ENCODE results near the gene SELPLG. TPM values are rescaled to one million over a fixed set of nuclear protein-coding genes. Genes with fewer than 3 reads are reported as not detected.

SELPLG gene
- total and polyA plus RNA-seq, 2 experiments from 2014 or later: 0.37 to 1.5 TPM

GRCh38 chr12:108596854-108597558 is 36.7 kb downstream of the SELPLG start:
- no peak for DNase-seq (ENCODE audit: low spot score)
- H3K27ac ChIP-seq: peak overlapping the region; percentile 90
- H2AFZ ChIP-seq: no peak overlapping the region

DNA sequence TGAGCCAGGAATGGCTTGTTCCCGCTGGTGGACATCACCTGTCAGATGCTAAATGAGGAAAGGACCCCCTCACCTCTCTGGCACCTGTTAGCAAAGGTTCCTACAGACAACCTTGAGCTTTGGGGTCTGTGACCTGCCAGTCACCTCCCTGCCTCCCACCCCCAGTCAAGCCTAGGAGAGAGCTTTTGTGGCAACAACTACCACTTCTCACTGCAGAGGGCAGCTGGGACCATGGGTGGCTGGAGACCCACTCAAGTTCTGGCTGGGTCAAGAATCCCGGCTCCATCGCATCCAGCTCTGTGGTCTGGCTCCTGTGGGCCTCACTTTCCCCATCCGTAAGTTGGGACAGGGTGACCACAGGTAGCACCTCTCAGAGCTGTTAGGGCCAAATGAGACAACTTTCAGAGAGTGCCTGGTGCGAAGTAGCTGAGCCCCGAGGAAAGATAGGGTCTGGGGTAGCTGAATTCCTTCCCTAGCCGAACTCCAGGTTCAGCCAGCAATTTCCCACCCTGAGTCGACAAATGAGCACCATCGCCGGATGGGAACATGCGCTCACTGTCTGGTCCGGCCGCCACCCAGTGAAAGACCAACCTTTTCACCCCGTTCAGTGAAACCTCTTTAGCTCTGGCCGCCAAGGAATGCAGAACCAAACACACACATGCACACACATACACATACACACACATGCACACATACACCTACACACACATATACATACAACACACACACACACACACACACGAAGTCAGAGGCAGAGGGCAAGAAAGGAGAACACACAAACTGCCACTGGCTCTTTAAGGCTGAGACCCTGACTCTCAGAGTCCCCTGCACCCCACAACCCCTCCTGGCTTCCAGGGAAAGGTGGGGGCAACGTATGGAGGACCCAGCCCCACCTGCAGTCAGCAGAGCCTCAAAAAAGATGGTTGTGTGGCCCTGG is 37.7 kb downstream of the SELPLG start:
- H3K27me3 ChIP-seq: no peaks in the 10 kb centered on the region
- peaks cover 8% of the 10 kb centered on the region for H3K4me1 ChIP-seq (ENCODE audit: insufficient read depth)
- no peaks in the 10 kb centered on the region for H3K9me3 ChIP-seq (ENCODE audit: low read depth)
- peak overlapping the region; percentile 16 for H3K4me3 ChIP-seq
- DNase-seq (ENCODE audit: low spot score): no peak
- H2AFZ ChIP-seq: no peak overlapping the region
- H3K79me2 ChIP-seq: peaks cover 39% of the 10 kb centered on the region
- no peaks in the 10 kb centered on the region for H3K36me3 ChIP-seq (replicated peaks; ENCODE audit: insufficient read depth, low read depth)
- H4K20me1 ChIP-seq (ENCODE audit: insufficient read depth, poor library complexity, severe bottlenecking): no peaks in the 10 kb centered on the region
- no peaks in the 10 kb centered on the region for H3K9me2 ChIP-seq (replicated peaks; ENCODE audit: insufficient read depth)
- no peak for TF ChIP-seq EZH2phosphoT487 (IDR thresholded peaks at IDR 0.05; ENCODE audit: low read depth, severe bottlenecking, unreplicated experiment)
- TF ChIP-seq, protein P1, sequence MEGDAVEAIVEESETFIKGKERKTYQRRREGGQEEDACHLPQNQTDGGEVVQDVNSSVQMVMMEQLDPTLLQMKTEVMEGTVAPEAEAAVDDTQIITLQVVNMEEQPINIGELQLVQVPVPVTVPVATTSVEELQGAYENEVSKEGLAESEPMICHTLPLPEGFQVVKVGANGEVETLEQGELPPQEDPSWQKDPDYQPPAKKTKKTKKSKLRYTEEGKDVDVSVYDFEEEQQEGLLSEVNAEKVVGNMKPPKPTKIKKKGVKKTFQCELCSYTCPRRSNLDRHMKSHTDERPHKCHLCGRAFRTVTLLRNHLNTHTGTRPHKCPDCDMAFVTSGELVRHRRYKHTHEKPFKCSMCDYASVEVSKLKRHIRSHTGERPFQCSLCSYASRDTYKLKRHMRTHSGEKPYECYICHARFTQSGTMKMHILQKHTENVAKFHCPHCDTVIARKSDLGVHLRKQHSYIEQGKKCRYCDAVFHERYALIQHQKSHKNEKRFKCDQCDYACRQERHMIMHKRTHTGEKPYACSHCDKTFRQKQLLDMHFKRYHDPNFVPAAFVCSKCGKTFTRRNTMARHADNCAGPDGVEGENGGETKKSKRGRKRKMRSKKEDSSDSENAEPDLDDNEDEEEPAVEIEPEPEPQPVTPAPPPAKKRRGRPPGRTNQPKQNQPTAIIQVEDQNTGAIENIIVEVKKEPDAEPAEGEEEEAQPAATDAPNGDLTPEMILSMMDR (IDR thresholded peaks at IDR 0.05; ENCODE audit: poor library complexity): no peak
- TF ChIP-seq EZH2 (IDR thresholded peaks at IDR 0.05; ENCODE audit: borderline replicate concordance): no peak
- peak overlapping the region; percentile 82 for H3K4me2 ChIP-seq
- H3K27ac ChIP-seq: peak overlapping the region; percentile 90
- WGBS (ENCODE audit: low lambda C conversion rate, missing lambda C conversion rate): 73% methylated on average over 17 of the region's 17 CpGs

More at GRCh38 chr12:108596854-108597558, 36.7 kb downstream of the SELPLG start:
- peaks cover 8% of the 10 kb centered on the region for H3K4me1 ChIP-seq (ENCODE audit: insufficient read depth)
- TF ChIP-seq, protein P1 (IDR thresholded peaks at IDR 0.05; ENCODE audit: poor library complexity): no peak
- H3K4me3 ChIP-seq: peak overlapping the region; percentile 25
- no peaks in the 10 kb centered on the region for H4K20me1 ChIP-seq (ENCODE audit: insufficient read depth, poor library complexity, severe bottlenecking)
- peak overlapping the region; percentile 82 for H3K4me2 ChIP-seq
- 60% methylated on average over 7 of the region's 10 CpGs for WGBS (ENCODE audit: low lambda C conversion rate, missing lambda C conversion rate)
- H3K9me2 ChIP-seq (replicated peaks; ENCODE audit: insufficient read depth): no peaks in the 10 kb centered on the region
- peaks cover 39% of the 10 kb centered on the region for H3K79me2 ChIP-seq
- no peaks in the 10 kb centered on the region for H3K27me3 ChIP-seq
- H3K9me3 ChIP-seq (ENCODE audit: low read depth): no peaks in the 10 kb centered on the region
- H3K36me3 ChIP-seq (replicated peaks; ENCODE audit: insufficient read depth, low read depth): no peaks in the 10 kb centered on the region

DNA sequence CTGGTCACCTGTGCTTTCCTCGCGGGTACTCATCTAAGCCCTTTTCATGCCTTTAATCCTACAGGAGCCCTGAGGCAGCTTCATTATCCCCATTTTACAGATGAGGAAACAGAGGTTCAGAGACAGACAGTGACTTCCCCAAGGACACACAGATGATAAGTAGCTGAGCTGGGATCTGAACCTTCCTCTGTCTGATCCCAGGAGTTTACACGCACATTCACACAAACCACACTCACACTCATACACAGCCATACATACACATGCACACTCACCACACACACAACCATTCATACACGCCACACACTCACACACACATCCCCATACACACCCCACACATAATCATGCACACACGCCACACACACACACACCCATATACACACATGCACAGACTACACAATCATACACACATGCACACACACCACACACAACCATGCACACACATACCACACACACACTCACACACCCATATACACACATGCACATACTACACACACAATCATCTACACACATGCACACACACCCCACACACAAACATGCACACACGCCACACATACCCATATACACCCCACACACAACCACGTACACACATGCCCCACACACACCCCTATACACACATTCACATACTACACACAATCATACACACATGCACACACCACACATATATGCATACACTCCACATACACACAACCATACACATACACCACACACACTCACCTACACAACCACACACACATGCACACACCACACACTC is 38.6 kb downstream of the SELPLG start:
- H3K9me3 ChIP-seq (ENCODE audit: low read depth): no peaks in the 10 kb centered on the region

More for the DNA sequence above, 38.6 kb downstream of the SELPLG start:
- Histone ChIP-seq H3K36me3 (replicated peaks; ENCODE audit: insufficient read depth, low read depth) (no peaks in the 10 kb centered on the region), H3K4me2 (peak overlapping the region; percentile 82), H3K27ac (no peak overlapping the region), H3K4me3 (no peak overlapping the region), H3K27me3 (no peaks in the 10 kb centered on the region), H3K79me2 (peaks cover 39% of the 10 kb centered on the region), H2AFZ (no peak overlapping the region), H3K4me1 (ENCODE audit: insufficient read depth) (peaks cover 8% of the 10 kb centered on the region), H3K9me2 (replicated peaks; ENCODE audit: insufficient read depth) (no peaks in the 10 kb centered on the region), H4K20me1 (ENCODE audit: insufficient read depth, poor library complexity, severe bottlenecking) (no peaks in the 10 kb centered on the region)
- DNase-seq (ENCODE audit: low spot score): no peak
- WGBS (ENCODE audit: low lambda C conversion rate, missing lambda C conversion rate): 95% methylated on average over 7 of the region's 7 CpGs
- TF ChIP-seq EZH2phosphoT487 (IDR thresholded peaks at IDR 0.05; ENCODE audit: low read depth, severe bottlenecking, unreplicated experiment): no peak
- TF ChIP-seq EZH2 (IDR thresholded peaks at IDR 0.05; ENCODE audit: borderline replicate concordance): no peak
- TF ChIP-seq, protein P1 (IDR thresholded peaks at IDR 0.05; ENCODE audit: poor library complexity): no peak

All from hepatocyte (in vitro differentiated cells).